ENCODE data around the gene DNER. TPM values are rescaled to one million over a fixed set of nuclear protein-coding genes. Genes with fewer than 3 reads are reported as not detected.

The DNER gene
- total and polyA plus RNA-seq, 2 donors (not counting 3 experiments of a cell fraction or from before 2014, with no cell fraction given) = 0.01 TPM; not detected in 1

- FAIRE-seq = no peak
- Histone ChIP-seq H3K4me3 (replicated peaks in 1 of 3; ENCODE audit: insufficient read depth in 1 of 3, low read depth in 1 of 3, low read length in 3 of 3) (no peak overlapping the region), H3K9ac (replicated peaks; ENCODE audit: extremely low read depth, insufficient read depth, low read length) (no peak overlapping the region), H3K36me3 (ENCODE audit: control insufficient read depth in 2 of 2, extremely low read depth in 1 of 2, insufficient read depth in 2 of 2, low read length in 2 of 2) (no peaks in the 10 kb centered on the region), H3K4me1 (ENCODE audit: control insufficient read depth, extremely low read depth, insufficient read depth, low read length) (no peaks in the 10 kb centered on the region), H3K4me2 (ENCODE audit: insufficient read depth, low read length) (no peak overlapping the region), H3K9me1 (replicated peaks; ENCODE audit: control insufficient read depth, extremely low read depth, insufficient read depth, low read length) (no peaks in the 10 kb centered on the region), H2AFZ (ENCODE audit: low read depth, low read length) (no peak overlapping the region), H3K27me3 (ENCODE audit: control insufficient read depth in 2 of 2, insufficient read depth in 2 of 2, low read length in 2 of 2) (no peaks in the 10 kb centered on the region), H3K9me3 (replicated peaks; ENCODE audit: control insufficient read depth, insufficient read depth, low read length) (peaks cover 3% of the 10 kb centered on the region), H3K27ac (ENCODE audit: insufficient read depth, low read depth, low read length) (no peak overlapping the region), H3K79me2 (ENCODE audit: control insufficient read depth, insufficient read depth, low read length) (no peaks in the 10 kb centered on the region), H4K20me1 (replicated peaks; ENCODE audit: control insufficient read depth, extremely low read depth, insufficient read depth, low read length) (no peaks in the 10 kb centered on the region)
- dilution Hi-C loops (cut with MboI; ENCODE audit: extremely low pct_ligation_motif_present, low sequenced_read_pairs) = no loop called here
- DNase-seq (ENCODE audit: low read depth, low spot score) = no peak
- BruUV-seq (replicated peaks) = no TSS peak
- no peak for TF ChIP-seq FOS (IDR thresholded peaks at IDR 0.05; ENCODE audit: borderline replicate concordance, insufficient read depth, low read length)
- TF ChIP-seq EZH2 (IDR thresholded peaks at IDR 0.05; ENCODE audit: borderline replicate concordance, low read depth, low read length, severe bottlenecking) = no peak
- TF ChIP-seq POLR2AphosphoS5 (IDR thresholded peaks at IDR 0.05; ENCODE audit: insufficient read depth, low read depth, low read length) = no peak
- no peak for TF ChIP-seq CTCF (IDR thresholded peaks at IDR 0.05; ENCODE audit: extremely low read depth in 1 of 2, insufficient read depth in 1 of 2, low read depth in 1 of 2, low read length in 2 of 2)
- TF ChIP-seq JUN (IDR thresholded peaks at IDR 0.05; ENCODE audit: borderline replicate concordance, insufficient read depth, insufficient read length, low read depth) = no peak
- TF ChIP-seq POLR2A (IDR thresholded peaks at IDR 0.05; ENCODE audit: low read depth, low read length) = no peak
- TF ChIP-seq MYC (IDR thresholded peaks at IDR 0.05; ENCODE audit: low read depth, low read length) = no peak
- no peak for TF ChIP-seq GATA2 (IDR thresholded peaks at IDR 0.05; ENCODE audit: insufficient read depth, insufficient read length, low read depth, low read length)
- no peak for TF ChIP-seq MAX (IDR thresholded peaks at IDR 0.05; ENCODE audit: insufficient read depth, insufficient read length)
- ChIA-PET CTCF (no interaction called here), POLR2A (no interaction called here)
- intact Hi-C loops (cut with micrococcal nuclease) = no loop called here
Measured at GRCh38 chr2:229348128-229348527, 366.2 kb downstream of the DNER start.
